ENCODE data around the gene RBMS3. TPM values are rescaled to one million over a fixed set of nuclear protein-coding genes. Genes with fewer than 3 reads are reported as not detected.

The RBMS3 gene
- total RNA-seq, 1 donor from 2014 or later: 0.47 TPM

DNA sequence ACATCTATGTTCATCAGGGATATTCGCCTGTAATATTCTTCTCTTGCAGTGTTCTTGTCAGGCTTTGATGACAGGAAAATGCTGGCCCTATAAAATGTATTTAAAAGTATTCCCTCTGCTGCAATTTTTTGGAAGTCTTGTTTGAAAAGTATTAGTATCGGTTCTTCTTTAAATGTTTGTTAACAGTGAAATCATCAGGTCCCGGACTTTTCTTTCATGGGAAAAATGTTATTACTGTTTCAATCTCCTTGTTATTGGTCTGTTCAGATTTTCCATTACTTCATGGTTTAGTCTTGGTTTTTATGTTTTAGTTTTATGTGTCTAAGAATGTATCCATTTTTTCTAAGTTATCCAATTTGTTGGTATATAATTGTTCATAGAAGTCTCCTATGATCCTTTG is 225.6 kb downstream of the RBMS3 start:
- Histone ChIP-seq H3K79me2 (ENCODE audit: low read depth) (no peaks in the 10 kb centered on the region), H3K27me3 (no peaks in the 10 kb centered on the region)
- TF ChIP-seq EZH2 (IDR thresholded peaks at IDR 0.05) (no peak), EZH2phosphoT487 (IDR thresholded peaks at IDR 0.05) (no peak)
- TF ChIP-seq, protein P1, sequence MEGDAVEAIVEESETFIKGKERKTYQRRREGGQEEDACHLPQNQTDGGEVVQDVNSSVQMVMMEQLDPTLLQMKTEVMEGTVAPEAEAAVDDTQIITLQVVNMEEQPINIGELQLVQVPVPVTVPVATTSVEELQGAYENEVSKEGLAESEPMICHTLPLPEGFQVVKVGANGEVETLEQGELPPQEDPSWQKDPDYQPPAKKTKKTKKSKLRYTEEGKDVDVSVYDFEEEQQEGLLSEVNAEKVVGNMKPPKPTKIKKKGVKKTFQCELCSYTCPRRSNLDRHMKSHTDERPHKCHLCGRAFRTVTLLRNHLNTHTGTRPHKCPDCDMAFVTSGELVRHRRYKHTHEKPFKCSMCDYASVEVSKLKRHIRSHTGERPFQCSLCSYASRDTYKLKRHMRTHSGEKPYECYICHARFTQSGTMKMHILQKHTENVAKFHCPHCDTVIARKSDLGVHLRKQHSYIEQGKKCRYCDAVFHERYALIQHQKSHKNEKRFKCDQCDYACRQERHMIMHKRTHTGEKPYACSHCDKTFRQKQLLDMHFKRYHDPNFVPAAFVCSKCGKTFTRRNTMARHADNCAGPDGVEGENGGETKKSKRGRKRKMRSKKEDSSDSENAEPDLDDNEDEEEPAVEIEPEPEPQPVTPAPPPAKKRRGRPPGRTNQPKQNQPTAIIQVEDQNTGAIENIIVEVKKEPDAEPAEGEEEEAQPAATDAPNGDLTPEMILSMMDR (IDR thresholded peaks at IDR 0.05): no peak

DNA sequence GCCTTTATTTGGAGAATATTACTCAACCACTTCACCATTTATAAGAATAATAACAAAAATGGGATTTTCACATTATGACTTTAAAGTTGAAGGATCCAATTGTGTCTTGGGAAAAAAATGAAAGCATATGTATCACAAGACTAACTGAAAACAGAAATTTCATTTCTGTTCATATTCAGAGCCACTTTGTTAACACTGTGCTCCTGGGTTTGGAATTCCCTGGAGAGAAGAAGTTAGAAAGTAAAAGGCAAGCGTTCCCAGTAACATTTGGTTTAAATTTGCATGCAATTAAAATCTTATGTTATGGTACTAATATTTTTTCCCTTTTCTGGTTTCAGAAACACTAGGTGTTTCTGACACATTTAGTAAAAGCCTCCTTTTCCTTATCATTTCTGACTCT is 230.8 kb downstream of the RBMS3 start:
- Histone ChIP-seq H3K4me2 (no peak overlapping the region), H3K27ac (no peak overlapping the region), H3K79me2 (ENCODE audit: low read depth) (no peaks in the 10 kb centered on the region), H3K4me3 (no peak overlapping the region), H3K27me3 (no peaks in the 10 kb centered on the region), H4K20me1 (ENCODE audit: low read depth) (no peaks in the 10 kb centered on the region), H3K9me3 (ENCODE audit: low read depth) (no peaks in the 10 kb centered on the region), H3K36me3 (no peaks in the 10 kb centered on the region), H3K4me1 (no peaks in the 10 kb centered on the region), H2AFZ (replicated peaks) (no peak overlapping the region), H3F3A (ENCODE audit: low read depth) (no peaks in the 10 kb centered on the region), H3K9ac (no peak overlapping the region)
- no peak overlapping the region for H3K27ac Mint-ChIP-seq
- TF ChIP-seq, protein P1 (IDR thresholded peaks at IDR 0.05): no peak
- TF ChIP-seq EZH2 (IDR thresholded peaks at IDR 0.05): no peak
- no peak for TF ChIP-seq EZH2phosphoT487 (IDR thresholded peaks at IDR 0.05)
- H3K36me3 Mint-ChIP-seq: no peaks in the 10 kb centered on the region
- no peak for DNase-seq (ENCODE audit: low spot score)
- H3K27me3 Mint-ChIP-seq (ENCODE audit: insufficient read depth, low read depth): no peaks in the 10 kb centered on the region
- peaks cover 7% of the 10 kb centered on the region for H3K4me1 Mint-ChIP-seq
- H3K9me3 Mint-ChIP-seq: no peaks in the 10 kb centered on the region
- H3K4me3 Mint-ChIP-seq: no peak overlapping the region

More for the DNA sequence above, 225.6 kb downstream of the RBMS3 start:
- H3F3A ChIP-seq (ENCODE audit: low read depth): no peaks in the 10 kb centered on the region
- Mint-ChIP-seq H3K27me3 (ENCODE audit: insufficient read depth, low read depth) (no peaks in the 10 kb centered on the region), H3K4me1 (peaks cover 4% of the 10 kb centered on the region), H3K27ac (no peak overlapping the region), H3K4me3 (no peak overlapping the region), H3K36me3 (peaks cover 5% of the 10 kb centered on the region), H3K9me3 (peaks cover 15% of the 10 kb centered on the region)
- H3K9me3 ChIP-seq (ENCODE audit: low read depth): no peaks in the 10 kb centered on the region
- H3K4me2 ChIP-seq: no peak overlapping the region
- H3K27ac ChIP-seq: no peak overlapping the region
- no peak for DNase-seq (ENCODE audit: low spot score)
- no peak overlapping the region for H3K4me3 ChIP-seq
- no peaks in the 10 kb centered on the region for H3K36me3 ChIP-seq
- no peak overlapping the region for H3K9ac ChIP-seq
- H4K20me1 ChIP-seq (ENCODE audit: low read depth): no peaks in the 10 kb centered on the region
- H2AFZ ChIP-seq (replicated peaks): no peak overlapping the region
- no peaks in the 10 kb centered on the region for H3K4me1 ChIP-seq

DNA sequence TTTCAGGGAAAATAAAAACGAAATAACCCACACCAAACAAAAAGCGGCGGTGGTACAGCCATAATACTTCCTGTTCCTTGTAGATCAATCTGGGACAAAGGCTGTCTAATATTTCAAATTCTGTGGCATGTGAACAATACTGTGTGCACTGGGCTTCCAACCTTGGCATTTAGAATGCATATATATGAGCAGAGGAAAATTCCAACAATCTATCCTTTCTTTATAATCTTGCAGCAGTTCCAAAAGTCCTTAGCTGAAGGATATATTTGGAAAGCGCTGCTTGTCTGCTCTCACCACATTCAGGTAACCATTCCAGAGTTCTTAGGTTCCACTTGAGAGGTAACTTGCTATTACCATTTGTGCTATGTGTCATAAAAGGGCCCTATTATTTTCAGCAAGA is 231.8 kb downstream of the RBMS3 start:
- H3K4me3 Mint-ChIP-seq: no peak overlapping the region
- H3K4me1 Mint-ChIP-seq: peaks cover 7% of the 10 kb centered on the region
- Histone ChIP-seq H2AFZ (replicated peaks) (no peak overlapping the region), H3K27ac (no peak overlapping the region), H3K36me3 (no peaks in the 10 kb centered on the region), H3K4me3 (no peak overlapping the region), H3K27me3 (no peaks in the 10 kb centered on the region), H3K4me2 (no peak overlapping the region), H4K20me1 (ENCODE audit: low read depth) (no peaks in the 10 kb centered on the region), H3K4me1 (no peaks in the 10 kb centered on the region), H3F3A (ENCODE audit: low read depth) (no peaks in the 10 kb centered on the region), H3K9me3 (ENCODE audit: low read depth) (no peaks in the 10 kb centered on the region), H3K79me2 (ENCODE audit: low read depth) (no peaks in the 10 kb centered on the region), H3K9ac (no peak overlapping the region)
- H3K36me3 Mint-ChIP-seq: no peaks in the 10 kb centered on the region
- DNase-seq (ENCODE audit: low spot score): no peak
- no peaks in the 10 kb centered on the region for H3K27me3 Mint-ChIP-seq (ENCODE audit: insufficient read depth, low read depth)
- no peak overlapping the region for H3K27ac Mint-ChIP-seq
- no peaks in the 10 kb centered on the region for H3K9me3 Mint-ChIP-seq
- TF ChIP-seq, protein P1 (IDR thresholded peaks at IDR 0.05): no peak
- no peak for TF ChIP-seq EZH2 (IDR thresholded peaks at IDR 0.05)
- TF ChIP-seq EZH2phosphoT487 (IDR thresholded peaks at IDR 0.05): no peak
